ENCODE data around the gene GDF9. TPM values are rescaled to one million over a fixed set of nuclear protein-coding genes. Genes with fewer than 3 reads are reported as not detected.

Gene GDF9
- 1 to 10 TPM; 1.1 to 1.3 TPM for total RNA-seq

GRCh38 chr5:132866342-132867045 lies at the start of gene GDF9, which contains the start of gene UQCRQ:
GDF9 (minus strand) TSS chr5:132866469; CDS start chr5:132864533, 1,936 bp downstream.
UQCRQ (plus strand) TSS chr5:132866642; CDS start chr5:132866882, 240 bp downstream.
- Mint-ChIP-seq H3K9me3 (no peaks in the 10 kb centered on the region), H3K27ac (peak within 1 kb of the TSS; percentile 97 to 99), H3K36me3 (peaks cover 21 to 23% of the 10 kb centered on the region in 2 donors)
- ATAC-seq = peak; percentile 99
- peak; percentile 90 to 95 for DNase-seq (ENCODE audit: low spot score in 2 of 2)

DNA sequence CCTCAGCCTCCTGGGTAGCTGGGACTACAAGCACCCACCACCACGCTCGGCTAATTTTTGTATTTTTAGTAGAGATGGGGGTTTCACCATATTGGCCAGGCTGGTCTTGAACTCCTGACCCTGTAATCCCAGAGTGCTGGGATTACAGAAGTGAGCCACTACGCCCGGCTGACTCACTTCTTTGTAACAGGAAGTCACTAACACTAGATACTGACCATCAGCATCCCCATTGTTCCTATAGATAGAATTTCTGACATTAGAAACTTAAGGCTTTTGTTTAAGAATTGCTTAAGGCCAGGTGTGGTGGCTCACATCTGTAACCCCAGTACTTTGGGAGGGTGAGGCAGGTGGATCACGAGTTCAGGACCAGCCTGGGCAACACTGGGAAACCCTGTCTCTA lies 49.4 kb upstream of the GDF9 start:
- no peak for DNase-seq (ENCODE audit: low spot score in 2 of 2)
- H3K36me3 Mint-ChIP-seq = no peaks in the 10 kb centered on the region
- ATAC-seq = no peak
- H3K9me3 Mint-ChIP-seq = no peaks in the 10 kb centered on the region
- H3K27ac Mint-ChIP-seq = no peak overlapping the region

DNA sequence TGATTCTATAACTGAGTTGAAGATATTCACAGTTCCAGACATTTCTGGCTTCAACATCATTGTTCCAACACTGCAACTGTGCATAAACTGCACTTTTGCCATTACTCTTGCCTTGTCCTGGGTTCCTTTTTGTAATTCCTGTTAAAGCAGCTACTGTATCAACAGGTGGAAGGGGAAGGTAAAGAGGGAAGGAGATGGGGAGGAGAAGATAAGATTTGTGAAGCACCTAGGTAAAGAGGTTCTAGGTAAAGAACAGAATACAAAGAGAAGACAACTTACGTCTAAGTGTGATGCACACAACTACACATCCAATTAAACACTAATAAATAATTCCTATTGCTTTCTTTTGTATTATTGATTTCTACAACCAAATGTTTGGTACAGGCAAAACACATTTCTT lies 43.4 kb upstream of the GDF9 start:
- DNase-seq (ENCODE audit: low spot score in 2 of 2) (no peak), ATAC-seq (no peak)
- no peaks in the 10 kb centered on the region for H3K36me3 Mint-ChIP-seq
- no peaks in the 10 kb centered on the region for H3K9me3 Mint-ChIP-seq
- H3K27ac Mint-ChIP-seq = no peak overlapping the region

GRCh38 chr5:132907161-132907560 lies 40.9 kb upstream of the GDF9 start:
- DNase-seq (ENCODE audit: low spot score in 2 of 2) (no peak), ATAC-seq (no peak)
- H3K27ac Mint-ChIP-seq = no peak overlapping the region
- H3K36me3 Mint-ChIP-seq = peaks cover 0 to 6% of the 10 kb centered on the region in 2 donors
- no peaks in the 10 kb centered on the region for H3K9me3 Mint-ChIP-seq

DNA sequence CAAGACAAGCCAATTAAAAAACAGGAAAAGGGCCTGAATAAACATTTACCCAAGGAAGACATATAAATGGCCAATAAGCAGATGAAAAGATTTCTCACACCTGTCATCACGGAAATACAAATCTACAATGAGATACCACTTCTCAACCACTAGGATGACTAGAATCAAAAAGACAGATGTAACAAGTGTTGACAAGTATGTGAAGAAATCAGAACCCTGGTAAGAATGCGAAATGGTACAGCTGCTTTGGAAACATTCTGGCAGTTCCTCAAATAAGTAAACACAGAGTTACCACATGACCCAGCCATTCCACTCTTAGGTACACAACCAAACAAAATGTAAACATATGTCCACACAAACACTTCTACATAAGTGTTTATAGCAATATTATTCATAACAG lies 39.7 kb upstream of the GDF9 start:
- Mint-ChIP-seq H3K9me3 (no peaks in the 10 kb centered on the region), H3K36me3 (peaks cover 0 to 6% of the 10 kb centered on the region in 2 donors), H3K27ac (no peak overlapping the region)
- no peak for ATAC-seq
- no peak for DNase-seq (ENCODE audit: low spot score in 2 of 2)

GRCh38 chr5:132901730-132902129 lies 35.5 kb upstream of the GDF9 start:
- DNase-seq (ENCODE audit: low spot score in 2 of 2) (no peak), ATAC-seq (no peak)
- Mint-ChIP-seq H3K27ac (no peak overlapping the region), H3K9me3 (no peaks in the 10 kb centered on the region), H3K36me3 (peaks cover 0 to 10% of the 10 kb centered on the region in 2 donors)

DNA sequence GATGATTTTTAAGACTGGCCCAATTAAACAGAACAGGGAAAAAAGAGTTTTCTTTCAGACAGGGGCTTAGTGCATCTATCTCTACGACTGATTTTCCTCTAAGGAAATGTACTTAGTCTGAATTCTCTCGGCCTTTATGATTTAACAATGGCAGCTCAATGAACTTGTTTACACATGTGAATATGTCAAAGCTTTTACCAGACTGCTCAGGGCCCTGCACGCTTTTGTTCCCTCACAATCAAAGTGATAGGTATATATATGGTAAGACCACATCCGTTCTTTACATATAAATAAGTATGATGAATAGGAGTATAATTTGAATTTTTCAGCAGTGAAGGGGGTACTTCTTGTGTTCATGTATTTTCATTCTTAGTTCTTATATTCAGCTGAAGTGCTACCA lies 34.8 kb upstream of the GDF9 start:
- Mint-ChIP-seq H3K27ac (no peak overlapping the region), H3K36me3 (peaks cover 0 to 16% of the 10 kb centered on the region in 2 donors), H3K9me3 (no peaks in the 10 kb centered on the region)
- no peak for ATAC-seq
- no peak for DNase-seq (ENCODE audit: low spot score in 2 of 2)

GRCh38 chr5:132898094-132898493 lies 31.8 kb upstream of the GDF9 start:
- Mint-ChIP-seq H3K36me3 (peaks cover 6 to 10% of the 10 kb centered on the region in 2 donors), H3K9me3 (no peaks in the 10 kb centered on the region), H3K27ac (no peak overlapping the region)
- peak in 1 of 2 donors; percentile 8 for DNase-seq (ENCODE audit: low spot score in 2 of 2)
- ATAC-seq = peak; percentile 65 to 76

DNA sequence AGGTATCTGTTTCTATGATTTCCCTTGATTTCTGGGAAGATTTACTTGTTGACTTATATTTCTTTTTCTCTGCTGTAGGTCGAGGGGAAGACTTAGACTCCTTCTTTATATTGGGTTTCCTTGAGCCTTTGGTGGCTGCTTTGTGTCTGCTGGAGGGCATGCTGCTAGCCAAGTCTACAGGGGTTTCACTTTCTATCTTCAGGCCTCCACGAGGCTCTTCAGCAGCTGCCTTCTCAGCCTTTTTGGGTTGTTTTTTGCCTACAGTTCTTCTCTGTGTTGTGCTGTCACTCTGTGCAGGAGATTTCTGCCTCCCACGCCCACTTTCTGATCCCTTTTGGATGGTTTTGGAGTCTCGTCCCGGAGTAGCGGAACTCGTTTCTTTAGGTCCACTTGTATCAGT lies 30.4 kb upstream of the GDF9 start:
- Mint-ChIP-seq H3K36me3 (peaks cover 6 to 10% of the 10 kb centered on the region in 2 donors), H3K27ac (peak overlapping the region; percentile 0 to 50), H3K9me3 (no peaks in the 10 kb centered on the region)
- DNase-seq (ENCODE audit: low spot score in 2 of 2) = no peak
- no peak for ATAC-seq

DNA sequence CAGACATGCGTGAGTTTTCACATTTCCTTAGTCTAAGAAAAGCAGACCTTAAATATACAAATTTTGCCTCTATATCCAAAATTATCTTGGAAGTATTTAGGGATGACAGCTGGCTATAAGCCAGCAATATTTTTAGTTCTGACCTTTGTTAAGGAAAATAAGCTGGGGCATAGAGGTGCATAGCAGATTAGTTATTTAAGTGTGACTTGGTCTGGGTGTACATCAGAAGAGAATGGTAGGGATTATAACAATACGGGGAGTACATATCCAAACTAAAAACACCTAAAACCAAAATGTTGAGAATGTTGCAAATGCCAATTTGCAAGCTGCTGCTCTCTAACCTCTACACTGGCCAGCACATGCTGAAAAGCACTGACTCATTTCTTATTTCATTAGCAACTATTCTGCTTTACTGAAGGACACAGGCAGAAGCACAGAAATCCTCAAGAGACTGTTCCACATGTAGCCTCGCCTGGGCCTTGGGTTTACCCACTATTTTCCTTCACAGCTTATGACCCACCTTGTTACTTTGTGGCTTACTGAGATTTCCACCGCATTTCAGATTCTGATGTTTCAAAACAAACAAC lies 29.5 kb upstream of the GDF9 start:
- H3K27ac Mint-ChIP-seq = peak overlapping the region in 1 of 2 donors; percentile 50
- H3K36me3 Mint-ChIP-seq = peaks cover 6 to 10% of the 10 kb centered on the region in 2 donors

DNA sequence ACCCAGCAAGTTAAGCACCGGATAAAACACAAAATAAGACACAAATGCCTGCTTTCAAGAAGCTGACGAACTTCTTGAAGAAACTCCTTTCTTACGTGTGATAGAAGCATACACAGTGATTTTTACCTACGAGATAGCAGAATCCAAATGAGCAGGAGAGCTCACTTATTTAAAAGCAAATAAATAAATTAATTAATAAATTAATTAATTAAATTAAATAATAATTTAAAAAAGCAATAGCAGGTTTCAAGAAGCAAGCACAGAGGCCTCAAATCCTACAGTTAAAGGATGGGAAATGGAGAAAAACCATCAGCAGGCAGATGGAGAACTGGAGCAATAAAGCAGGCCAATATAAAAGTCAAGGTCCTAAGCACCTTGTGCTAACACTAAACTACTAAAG lies 24.5 kb upstream of the GDF9 start:
- Mint-ChIP-seq H3K27ac (no peak overlapping the region), H3K36me3 (peaks cover 1 to 6% of the 10 kb centered on the region in 2 donors)

More for the DNA sequence above, 29.5 kb upstream of the GDF9 start:
- H3K9me3 Mint-ChIP-seq = no peaks in the 10 kb centered on the region
- DNase-seq (ENCODE audit: low spot score in 2 of 2) = no peak
- ATAC-seq = no peak

DNA sequence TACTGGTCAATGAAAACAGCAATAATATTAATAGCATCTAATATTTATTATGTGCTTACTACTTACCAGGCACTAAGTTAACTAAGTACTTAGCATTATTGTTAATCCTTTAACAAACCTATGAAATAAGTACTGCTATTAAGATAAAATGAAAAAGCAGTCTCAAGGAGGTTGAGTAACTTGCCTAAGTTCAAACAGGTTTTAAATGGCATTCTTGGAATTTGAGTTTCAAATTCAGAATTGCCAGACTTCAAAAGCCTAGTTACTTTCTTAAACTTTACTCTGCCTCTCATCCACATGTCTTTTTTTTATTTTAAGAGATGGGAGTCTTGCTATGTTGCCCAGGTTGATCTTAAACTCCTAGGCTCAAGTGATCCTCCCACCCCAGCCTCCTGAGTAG lies 23.2 kb upstream of the GDF9 start:
- no peak for ATAC-seq
- DNase-seq (ENCODE audit: low spot score in 2 of 2) = no peak
- Mint-ChIP-seq H3K36me3 (peaks cover 0 to 7% of the 10 kb centered on the region in 2 donors), H3K9me3 (no peaks in the 10 kb centered on the region), H3K27ac (no peak overlapping the region)

More for the DNA sequence above, 24.5 kb upstream of the GDF9 start:
- no peaks in the 10 kb centered on the region for H3K9me3 Mint-ChIP-seq
- ATAC-seq = no peak
- no peak for DNase-seq (ENCODE audit: low spot score in 2 of 2)

- H3K27ac Mint-ChIP-seq = no peak overlapping the region
- peaks cover 0 to 7% of the 10 kb centered on the region in 2 donors for H3K36me3 Mint-ChIP-seq
- no peak for ATAC-seq
- H3K9me3 Mint-ChIP-seq = no peaks in the 10 kb centered on the region
- DNase-seq (ENCODE audit: low spot score in 2 of 2) = no peak
These were observed 21.0 kb upstream of the GDF9 start for GRCh38 chr5:132887283-132887682.

GRCh38 chr5:132886064-132886823 lies 20.0 kb upstream of the GDF9 start:
- Mint-ChIP-seq H3K27ac (peak overlapping the region; percentile 13 to 30), H3K36me3 (peaks cover 0 to 7% of the 10 kb centered on the region in 2 donors), H3K9me3 (no peaks in the 10 kb centered on the region)
- no peak for ATAC-seq
- no peak for DNase-seq (ENCODE audit: low spot score in 2 of 2)

- Mint-ChIP-seq H3K9me3 (no peaks in the 10 kb centered on the region), H3K36me3 (peaks cover 0 to 7% of the 10 kb centered on the region in 2 donors), H3K27ac (no peak overlapping the region)
- no peak for ATAC-seq
- DNase-seq (ENCODE audit: low spot score in 2 of 2) = no peak
These were observed 18.3 kb upstream of the GDF9 start for GRCh38 chr5:132884548-132884947.

GRCh38 chr5:132883261-132883834 lies 17.1 kb upstream of the GDF9 start:
- Mint-ChIP-seq H3K27ac (peak overlapping the region in 1 of 2 donors; percentile 68), H3K36me3 (peaks cover 0 to 7% of the 10 kb centered on the region in 2 donors), H3K9me3 (no peaks in the 10 kb centered on the region)
- ATAC-seq = peak in 1 of 2 donors; percentile 49
- DNase-seq (ENCODE audit: low spot score in 2 of 2) = no peak

GRCh38 chr5:132877938-132878337 lies 11.7 kb upstream of the GDF9 start:
- H3K36me3 Mint-ChIP-seq = no peaks in the 10 kb centered on the region
- H3K27ac Mint-ChIP-seq = peak overlapping the region in 1 of 2 donors; percentile 61
- ATAC-seq = no peak
- no peaks in the 10 kb centered on the region for H3K9me3 Mint-ChIP-seq
- no peak for DNase-seq (ENCODE audit: low spot score in 2 of 2)

Data from activated naive CD4-positive, alpha-beta T cell treated with anti-CD3 and anti-CD28 coated beads, Interleukin-2, amount 50 U/mL, for 72 hours (primary cell).